GM19099 (cell line): ENCODE data around the gene AP3B1.

ENCODE experiments used
- POLR2A ChIP-seq: IDR thresholded peaks from 3 replicates; pipeline ENCODE4 v1.6.1; 2011; ENCODE audit warnings: low read depth; ENCODE audit not compliant: insufficient read length; ENCODE audit errors: extremely low read depth

The AP3B1 gene

GRCh38 chr5:78009937-78010527 lies 284.5 kb downstream of the AP3B1 start:
- TF ChIP-seq POLR2A, result no peak

- TF ChIP-seq POLR2A, result no peak
Observed at GRCh38 chr5:78008356-78008967, 286.0 kb downstream of the AP3B1 start.

- no peak for TF ChIP-seq POLR2A
Observed at GRCh38 chr5:78007233-78007632, 287.3 kb downstream of the AP3B1 start.

- TF ChIP-seq POLR2A, result no peak
Observed at GRCh38 chr5:78006449-78006848, 288.0 kb downstream of the AP3B1 start.

GRCh38 chr5:78005021-78005785 lies 289.3 kb downstream of the AP3B1 start:
- TF ChIP-seq POLR2A, result no peak

GRCh38 chr5:78004559-78004958 lies 289.9 kb downstream of the AP3B1 start:
- no peak for TF ChIP-seq POLR2A

- TF ChIP-seq POLR2A, result no peak
Observed at GRCh38 chr5:78003919-78004318, 290.6 kb downstream of the AP3B1 start.

GRCh38 chr5:78003450-78003849 lies 291.0 kb downstream of the AP3B1 start:
- no peak for TF ChIP-seq POLR2A

GRCh38 chr5:78002690-78003089 lies 291.8 kb downstream of the AP3B1 start:
- no peak for TF ChIP-seq POLR2A

- TF ChIP-seq POLR2A, result no peak
Observed at GRCh38 chr5:78001197-78001596, 293.3 kb downstream of the AP3B1 start.

GRCh38 chr5:78000191-78000590 lies 294.3 kb downstream of the AP3B1 start:
- TF ChIP-seq POLR2A, result no peak

GRCh38 chr5:77999399-77999798 lies 295.1 kb downstream of the AP3B1 start:
- TF ChIP-seq POLR2A, result no peak

- TF ChIP-seq POLR2A, result no peak
Observed at GRCh38 chr5:77996943-77997342, 297.6 kb downstream of the AP3B1 start.

GRCh38 chr5:77995793-77996409 lies 298.6 kb downstream of the AP3B1 start:
- TF ChIP-seq POLR2A, result no peak

- TF ChIP-seq POLR2A, result no peak
Observed at GRCh38 chr5:77994943-77995342, 299.6 kb downstream of the AP3B1 start.
